HFFc6 (cell line): ENCODE data around the gene MTG2. TPM values are rescaled to one million over a fixed set of nuclear protein-coding genes. Genes with fewer than 3 reads are reported as not detected.
"Not testable (repeated sequence)": the region's sequence is repeated elsewhere in the genome, so short reads cannot be mapped to it uniquely, and the experiment has no call there.

Source experiments
- DNase-seq: peaks from one replicate; pipeline ENCODE4 v3.0.0-alpha.2; 2018
- H3K27ac Mint-ChIP-seq: 2 replicates; pipeline ENCODE4 v1.8.0; 2020; ENCODE audit warnings: mild to moderate bottlenecking, mixed read lengths
- H3K27me3 Mint-ChIP-seq: 2 replicates; pipeline ENCODE4 v1.8.0; 2021; ENCODE audit warnings: mild to moderate bottlenecking, moderate library complexity, mixed read lengths; ENCODE audit not compliant: insufficient read depth
- H3K36me3 Mint-ChIP-seq: 2 replicates; pipeline ENCODE4 v1.8.0; 2021; ENCODE audit warnings: low read depth, mixed read lengths
- H3K4me1 Mint-ChIP-seq: 2 replicates; pipeline ENCODE4 v1.8.0; 2020; ENCODE audit warnings: low read depth, mixed read lengths
- H3K4me3 Mint-ChIP-seq: 2 replicates; pipeline ENCODE4 v1.8.0; 2020; ENCODE audit warnings: mild to moderate bottlenecking, moderate library complexity, mixed read lengths
- H3K9me3 Mint-ChIP-seq: 2 replicates; pipeline ENCODE4 v1.8.0; 2020; ENCODE audit warnings: mild to moderate bottlenecking, mixed read lengths
- CTCF ChIP-seq: fragments of 200-600 bp; sonication (generic); IDR thresholded peaks from 2 replicates; pipeline ENCODE4 v1.5.0; 2021; ENCODE audit warnings: antibody characterized with exemption, mild to moderate bottlenecking
- total RNA-seq, 6 experiments: library from RNA; stranded (reverse); fragmentation: NEBNext Ultra II Directional; extraction: Animal tissue kit (Norgen Biotek cat#: 25700); gene quantifications; 2 replicates in 1 of 6; 3 replicates in 5 of 6; pipeline ENCODE4 v1.2.3, GENCODE V29; 2021

MTG2 gene
- total RNA-seq, 6 experiments from 2014 or later: 27.9 to 33.8 (median 30.2) TPM

GRCh38 chr20:62147528-62147927, 35.3 kb upstream of the MTG2 start:
- no peak for DNase-seq
- TF ChIP-seq CTCF: no peak
- Mint-ChIP-seq H3K27me3 (peaks cover 3% of the 10 kb centered on the region), H3K4me3 (no peak overlapping the region), H3K36me3 (peaks cover 4% of the 10 kb centered on the region), H3K27ac (no peak overlapping the region), H3K4me1 (peaks cover 26% of the 10 kb centered on the region), H3K9me3 (no peaks in the 10 kb centered on the region)

GRCh38 chr20:62148383-62148782, 34.4 kb upstream of the MTG2 start:
- not testable (repeated sequence) for H3K27me3 Mint-ChIP-seq, H3K9me3 Mint-ChIP-seq, H3K4me3 Mint-ChIP-seq, DNase-seq, H3K27ac Mint-ChIP-seq
- Mint-ChIP-seq H3K36me3 (peaks cover 12% of the 10 kb centered on the region), H3K4me1 (peaks cover 26% of the 10 kb centered on the region)

GRCh38 chr20:62148908-62149314, 33.9 kb upstream of the MTG2 start:
- peaks cover 6% of the 10 kb centered on the region; the same call in 1 of the 2 replicates for H3K9me3 Mint-ChIP-seq
- H3K4me3 Mint-ChIP-seq: no peak overlapping the region
- peaks cover 17% of the 10 kb centered on the region for H3K36me3 Mint-ChIP-seq
- peaks cover 26% of the 10 kb centered on the region for H3K4me1 Mint-ChIP-seq
- no peak for DNase-seq
- no peak overlapping the region for H3K27ac Mint-ChIP-seq
- peaks cover 3% of the 10 kb centered on the region for H3K27me3 Mint-ChIP-seq
- no peak for TF ChIP-seq CTCF

- H3K9me3 Mint-ChIP-seq: peaks cover 6% of the 10 kb centered on the region; the same call in 1 of the 2 replicates
- DNase-seq: no peak
- TF ChIP-seq CTCF: no peak
- H3K4me3 Mint-ChIP-seq: no peak overlapping the region
- no peak overlapping the region for H3K27ac Mint-ChIP-seq
- peaks cover 24% of the 10 kb centered on the region for H3K36me3 Mint-ChIP-seq
- peaks cover 24% of the 10 kb centered on the region for H3K4me1 Mint-ChIP-seq
- H3K27me3 Mint-ChIP-seq: peaks cover 3% of the 10 kb centered on the region
Measured at GRCh38 chr20:62149532-62150309, 33.1 kb upstream of the MTG2 start.

GRCh38 chr20:62150310-62150575, 32.6 kb upstream of the MTG2 start:
- Mint-ChIP-seq H3K27ac (no peak overlapping the region), H3K27me3 (peaks cover 3% of the 10 kb centered on the region), H3K4me3 (no peak overlapping the region)

More at GRCh38 chr20:62150310-62150575, 32.6 kb upstream of the MTG2 start:
- peaks cover 27% of the 10 kb centered on the region for H3K36me3 Mint-ChIP-seq
- H3K9me3 Mint-ChIP-seq: peaks cover 6% of the 10 kb centered on the region; the same call in 1 of the 2 replicates
- no peak for TF ChIP-seq CTCF
- no peak for DNase-seq
- peaks cover 24% of the 10 kb centered on the region for H3K4me1 Mint-ChIP-seq
